ENCODE data around the gene ANKH.

Gene ANKH

DNA sequence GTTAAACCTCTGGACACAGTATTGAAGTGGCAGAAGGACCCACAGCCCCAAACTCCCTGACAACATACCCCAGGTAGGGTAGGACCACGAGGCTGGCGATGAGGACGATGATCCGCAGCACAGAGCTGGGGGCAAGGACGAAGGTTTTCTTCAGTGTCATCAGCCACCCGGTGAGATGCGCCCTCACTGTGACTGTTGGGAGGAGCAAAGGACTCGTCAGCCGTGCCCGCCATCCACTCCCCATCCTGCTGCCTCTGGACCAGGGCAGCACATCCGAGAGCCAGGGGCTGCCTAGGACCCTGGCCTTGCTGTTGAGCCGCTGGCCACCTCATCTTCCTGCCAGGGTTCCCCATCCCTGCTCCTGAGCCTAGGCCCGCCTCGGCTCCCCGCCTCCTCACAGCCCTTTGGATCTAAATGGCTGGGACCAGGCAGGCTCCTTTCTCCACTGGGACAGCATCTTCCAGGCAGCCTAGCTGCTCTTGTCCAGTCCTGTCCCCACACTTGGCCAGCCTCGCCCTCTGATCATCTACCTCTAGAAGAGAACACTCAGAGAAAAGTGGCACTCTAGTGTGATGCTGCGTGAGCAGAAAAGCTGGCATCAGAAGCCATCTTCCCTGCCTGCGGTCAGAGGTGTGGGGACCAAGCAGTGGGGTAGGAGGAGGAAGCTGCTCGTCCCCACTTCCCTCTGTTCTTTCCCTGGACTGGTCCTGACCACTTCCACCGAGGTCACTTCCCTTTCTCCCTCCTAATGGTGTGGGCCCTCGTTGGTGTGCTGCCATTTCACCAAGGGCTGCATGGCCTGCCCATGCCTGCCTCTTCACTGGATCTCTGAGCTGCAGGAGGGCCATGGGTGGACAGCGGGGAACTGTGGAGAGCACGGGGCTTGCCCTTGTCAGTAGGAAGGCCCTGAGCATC lies 157.8 kb downstream of the ANKH start:
- DNase-seq (ENCODE audit: low spot score), result no peak

- DNase-seq (ENCODE audit: low spot score), result no peak
These were observed 158.9 kb downstream of the ANKH start for GRCh38 chr5:14712666-14713065.

- no peak for DNase-seq (ENCODE audit: low spot score)
These were observed 159.4 kb downstream of the ANKH start for GRCh38 chr5:14712131-14712530.

GRCh38 chr5:14710313-14710994 lies 161.1 kb downstream of the ANKH start:
- DNase-seq (ENCODE audit: low spot score), result no peak

GRCh38 chr5:14708551-14708950 lies 163.0 kb downstream of the ANKH start:
- no peak for DNase-seq (ENCODE audit: low spot score)

DNA sequence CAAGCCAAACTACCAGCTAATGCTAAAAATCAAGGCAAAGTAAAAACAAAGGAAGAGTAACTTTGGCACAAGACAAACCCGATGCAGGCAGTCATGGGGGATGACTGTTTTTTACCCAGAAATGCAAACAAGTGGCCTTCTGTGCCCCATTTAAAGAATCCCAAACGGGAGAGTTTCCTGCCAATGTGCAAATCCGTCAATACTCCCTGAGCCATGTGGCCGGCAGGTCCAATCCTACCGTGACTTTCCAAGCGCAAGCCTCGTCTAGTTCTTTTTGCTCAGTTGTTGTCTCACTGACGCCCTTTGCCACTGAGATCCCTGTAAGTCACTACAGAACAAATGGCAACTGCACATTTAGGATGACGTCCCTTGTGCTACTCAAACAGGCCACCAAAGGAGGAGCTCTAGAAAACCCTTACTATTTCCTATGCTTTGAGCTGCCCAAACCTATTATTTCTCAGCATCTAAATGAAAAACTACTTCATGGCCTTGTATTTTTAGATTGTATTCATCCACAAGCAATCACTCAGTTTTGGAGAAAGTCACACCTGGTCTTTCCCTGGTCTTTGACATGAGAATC lies 163.7 kb downstream of the ANKH start:
- no peak for DNase-seq (ENCODE audit: low spot score)

- DNase-seq (ENCODE audit: low spot score), result no peak
These were observed 165.0 kb downstream of the ANKH start for GRCh38 chr5:14706615-14707021.

- no peak for DNase-seq (ENCODE audit: low spot score)
These were observed 166.0 kb downstream of the ANKH start for GRCh38 chr5:14705556-14705955.

DNA sequence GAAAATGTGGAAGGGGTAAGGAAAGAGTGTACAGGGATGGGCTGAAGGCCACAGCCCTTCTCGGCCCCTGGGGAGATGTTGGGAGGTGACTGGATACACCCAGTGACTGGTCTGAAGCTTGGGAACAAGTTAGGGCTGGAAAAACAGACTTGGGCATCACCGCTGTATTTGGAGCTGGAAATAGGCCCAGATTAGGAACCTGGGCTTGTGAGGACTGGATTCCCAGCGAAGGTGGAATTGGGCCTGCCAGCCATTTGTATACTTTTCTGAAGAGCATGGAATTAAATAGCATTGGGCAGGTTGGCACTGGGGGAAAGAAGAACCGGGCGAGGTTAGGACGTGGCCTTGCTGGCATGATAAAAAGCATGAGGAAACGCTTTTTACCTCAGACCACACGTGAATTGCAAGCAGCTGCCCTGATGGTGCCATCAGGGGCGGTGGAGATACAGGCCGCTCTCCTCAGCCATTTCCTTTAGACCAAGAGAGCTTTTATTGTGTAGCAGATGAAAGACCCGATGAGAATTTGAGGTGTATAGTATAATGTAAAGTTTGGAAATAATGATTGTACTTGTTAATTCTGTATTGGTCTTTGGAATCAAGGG lies 169.2 kb downstream of the ANKH start:
- no peak for DNase-seq (ENCODE audit: low spot score)

- no peak for DNase-seq (ENCODE audit: low spot score)
These were observed 170.0 kb downstream of the ANKH start for GRCh38 chr5:14701556-14701955.

GRCh38 chr5:14700478-14701436 lies 170.8 kb downstream of the ANKH start:
- DNase-seq (ENCODE audit: low spot score), result no peak

GRCh38 chr5:14699807-14700400 lies 171.7 kb downstream of the ANKH start:
- no peak for DNase-seq (ENCODE audit: low spot score)

DNA sequence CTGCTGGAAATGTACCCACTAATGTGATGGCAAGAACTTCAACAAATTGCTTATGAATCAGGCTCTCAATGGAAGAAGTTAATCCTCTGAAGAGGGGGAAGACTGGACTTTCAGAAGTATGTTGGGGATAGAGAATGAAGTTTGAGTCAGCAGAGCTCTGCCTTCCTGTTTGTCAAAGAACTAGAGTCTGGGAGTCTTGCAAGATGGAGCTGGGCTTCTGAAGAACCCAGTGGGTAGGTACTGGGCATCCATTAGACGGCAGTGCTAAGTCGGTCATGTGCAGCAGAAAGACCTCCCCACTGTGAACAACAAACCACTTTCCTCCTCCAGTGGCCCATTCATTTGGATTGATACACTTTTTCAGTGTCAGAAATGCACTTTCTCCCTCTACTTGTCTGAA lies 172.4 kb downstream of the ANKH start:
- no peak for DNase-seq (ENCODE audit: low spot score)

DNA sequence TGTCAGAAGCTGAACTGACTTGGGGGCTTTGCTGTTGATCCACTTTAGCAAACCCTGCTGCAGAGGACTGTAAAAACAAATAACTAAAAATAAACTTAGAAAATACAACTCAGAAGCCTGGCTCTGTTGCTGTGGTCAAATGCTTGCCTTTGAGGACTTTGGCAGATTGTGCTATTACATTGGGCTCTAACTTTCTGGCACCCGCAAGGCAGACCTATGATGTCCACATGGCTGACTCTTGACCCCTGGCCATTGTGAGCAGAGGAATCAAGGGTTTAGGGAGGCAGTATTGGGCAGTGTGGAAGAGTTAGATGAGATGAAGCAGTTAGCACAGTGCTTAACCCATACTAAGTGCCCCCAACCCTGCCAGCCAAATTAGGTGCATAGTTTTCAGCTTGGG lies 173.1 kb downstream of the ANKH start:
- DNase-seq (ENCODE audit: low spot score), result no peak

DNA sequence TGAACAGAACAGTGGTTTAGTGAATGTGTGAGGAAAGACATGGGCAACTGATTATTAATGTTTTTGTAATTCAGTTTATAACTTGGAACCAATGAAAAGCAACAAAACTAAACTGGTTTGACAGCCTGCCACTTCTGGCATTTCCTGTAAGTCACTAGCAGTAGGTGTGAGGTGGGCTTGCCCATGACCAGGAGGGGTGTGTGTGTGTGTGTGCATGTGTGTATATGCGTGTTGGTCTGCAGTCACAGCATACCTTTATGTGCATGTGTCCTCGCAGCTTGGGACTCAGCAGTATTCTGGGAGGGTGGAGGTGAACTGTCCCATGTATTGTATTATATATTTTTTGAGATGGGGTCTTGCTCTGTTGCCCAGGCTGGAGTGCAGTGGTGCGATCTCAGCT lies 174.7 kb downstream of the ANKH start:
- no peak for DNase-seq (ENCODE audit: low spot score)

DNA sequence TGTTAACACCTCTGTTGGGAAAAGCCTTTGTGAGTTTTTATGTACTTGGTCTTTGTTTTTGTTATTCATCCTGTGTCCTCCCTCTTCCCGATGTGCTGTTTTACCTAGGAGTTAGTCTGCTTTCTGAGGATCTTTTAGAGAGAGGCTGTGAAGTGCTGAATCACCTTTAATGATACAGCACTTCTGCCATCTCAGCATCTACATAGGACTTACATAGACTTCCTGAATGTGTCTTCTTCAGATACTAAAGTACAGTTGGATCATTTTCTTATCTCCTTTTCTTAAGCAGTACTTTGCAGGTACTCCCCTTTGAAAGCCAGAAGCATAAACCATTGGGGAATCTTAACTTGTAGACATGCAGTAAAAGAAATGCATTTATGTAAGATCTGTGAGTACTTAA lies 175.5 kb downstream of the ANKH start:
- no peak for DNase-seq (ENCODE audit: low spot score)

DNA sequence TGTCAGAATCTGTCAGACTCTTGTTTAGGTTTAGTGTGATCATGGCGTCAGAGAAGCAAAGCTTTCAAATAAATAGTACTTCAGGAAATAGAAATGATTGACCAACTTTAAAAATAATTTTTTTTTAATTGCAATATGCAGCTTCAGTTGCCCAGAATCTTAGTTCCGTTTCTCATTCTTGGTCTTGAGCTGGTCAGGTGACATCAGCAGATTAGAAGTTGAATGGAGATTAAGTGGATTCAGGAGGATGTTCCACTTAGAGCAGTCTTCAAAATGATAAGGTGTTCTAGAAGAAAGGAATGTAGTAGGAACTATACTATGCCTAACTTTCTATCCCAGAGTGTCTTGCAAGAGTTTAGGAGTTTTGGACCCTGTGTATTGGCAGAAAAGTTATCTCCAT lies 176.4 kb downstream of the ANKH start:
- DNase-seq (ENCODE audit: low spot score), result no peak

GRCh38 chr5:14693070-14693469 lies 178.5 kb downstream of the ANKH start:
- DNase-seq (ENCODE audit: low spot score), result no peak

DNA sequence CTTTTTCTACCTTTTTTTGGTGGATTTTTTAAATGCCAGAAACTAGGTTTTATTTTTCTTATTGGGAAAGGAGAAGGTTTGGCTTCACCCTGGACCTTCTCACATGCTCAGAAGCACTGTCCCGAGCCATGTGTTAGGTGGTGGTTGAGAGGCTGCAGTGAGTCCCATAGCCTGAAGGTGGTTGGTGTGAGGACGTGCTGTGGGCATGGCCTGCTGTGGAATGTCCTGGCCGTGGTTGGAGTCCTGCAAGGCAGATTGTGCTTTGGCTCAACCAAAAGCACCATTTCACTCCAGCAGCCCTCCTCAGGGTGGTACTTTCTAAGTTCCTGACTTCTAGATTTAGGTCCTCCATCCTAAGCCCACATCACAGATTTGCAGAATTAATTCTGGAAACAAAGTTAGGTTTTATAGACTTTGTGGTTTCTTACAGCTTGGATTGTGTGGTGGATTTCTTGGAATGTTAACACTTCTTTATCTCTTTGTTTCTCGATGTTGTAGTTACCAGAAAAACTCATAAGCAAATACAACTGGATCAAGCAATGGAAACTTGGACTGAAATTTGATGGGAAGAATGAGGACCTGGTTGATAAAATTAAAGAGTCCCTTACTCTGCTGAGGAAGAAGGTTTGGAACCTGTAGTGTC lies 184.4 kb downstream of the ANKH start:
- no peak for DNase-seq (ENCODE audit: low spot score)

DNA sequence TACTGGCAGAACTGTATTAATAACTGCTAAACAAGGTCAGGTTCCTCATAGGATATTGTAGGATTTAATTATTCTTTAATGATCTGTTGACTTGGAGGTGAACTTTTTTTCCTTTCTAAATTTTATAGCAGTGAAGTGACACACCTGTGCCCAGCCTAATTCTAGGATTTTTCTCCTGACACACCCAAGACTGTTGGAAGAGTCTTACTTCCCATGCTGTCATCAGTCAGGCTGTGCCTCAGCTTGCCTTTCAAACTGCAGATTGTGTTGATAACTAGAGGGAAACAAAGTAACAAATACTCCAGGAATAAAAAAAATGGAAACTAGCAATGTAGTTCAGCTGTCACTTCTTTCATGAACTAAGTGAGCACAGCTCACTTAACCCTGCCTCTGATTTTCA lies 185.1 kb downstream of the ANKH start:
- no peak for DNase-seq (ENCODE audit: low spot score)

GRCh38 chr5:14685757-14686156 lies 185.8 kb downstream of the ANKH start:
- DNase-seq (ENCODE audit: low spot score), result no peak

All from left forelimb (tissue), 1 donor.